ENCODE results near the gene TMEM164. TPM values are rescaled to one million over a fixed set of nuclear protein-coding genes. Genes with fewer than 3 reads are reported as not detected.

Gene TMEM164
- total and polyA plus RNA-seq, 2 of the 4 experiments (the other 2 are of a cell fraction): 6.3 to 7.1 TPM

- H3K4ac ChIP-seq (ENCODE audit: low read depth, low read length): no peak overlapping the region
- ChIA-PET POLR2A (ENCODE audit: unreplicated experiment) (no interaction called here), CTCF (no interaction called here)
- DNase-seq (no peak), ATAC-seq (ENCODE audit: low read depth) (no peak)
- H2BK15ac ChIP-seq (ENCODE audit: low read depth, low read length): no peak overlapping the region
- H3K23ac ChIP-seq (ENCODE audit: low read depth, low read length): no peak overlapping the region
- no peak overlapping the region for H2BK5ac ChIP-seq (ENCODE audit: low read depth, low read length, poor library complexity, severe bottlenecking)
- no peak overlapping the region for H3K14ac ChIP-seq (replicated peaks; ENCODE audit: low read depth, low read length)
- TF ChIP-seq CHD1 (IDR thresholded peaks at IDR 0.05; ENCODE audit: low read depth, low read length) (no peak), POLR2A (IDR thresholded peaks at IDR 0.05; ENCODE audit: low read depth, low read length) (no peak), USF2 (IDR thresholded peaks at IDR 0.05; ENCODE audit: low read depth, low read length) (no peak), NFE2L2 (IDR thresholded peaks at IDR 0.05; ENCODE audit: low read depth, low read length) (no peak), RCOR1 (IDR thresholded peaks at IDR 0.05; ENCODE audit: insufficient replicate concordance, low read length) (no peak), ELK1 (IDR thresholded peaks at IDR 0.05; ENCODE audit: borderline replicate concordance, low read depth, low read length) (no peak), CTCF (conservative IDR thresholded peaks at IDR 0.05; ENCODE audit: low read depth, low read length) (no peak), SMC3 (IDR thresholded peaks at IDR 0.05; ENCODE audit: low read depth, low read length) (no peak), FOS (IDR thresholded peaks at IDR 0.05; ENCODE audit: low read depth, low read length) (no peak), CEBPB (IDR thresholded peaks at IDR 0.05; ENCODE audit: low read depth, low read length) (no peak), RFX5 (IDR thresholded peaks at IDR 0.05; ENCODE audit: low read depth, low read length) (no peak), MAZ (IDR thresholded peaks at IDR 0.05; ENCODE audit: borderline replicate concordance, low read depth, low read length) (no peak), MXI1 (IDR thresholded peaks at IDR 0.05; ENCODE audit: borderline replicate concordance, low read depth, low read length) (no peak), RAD21 (IDR thresholded peaks at IDR 0.05; ENCODE audit: low read length) (no peak)
- H3K9me3 ChIP-seq (ENCODE audit: control insufficient read depth, insufficient read depth, low read length): no peaks in the 10 kb centered on the region
- no peak overlapping the region for H3K4me3 ChIP-seq (ENCODE audit: insufficient read depth, low read depth, low read length)
- 0 out of 2 replicates have a peak, but pooled peaks cover 2% of the 10 kb centered on the region for H3K36me3 ChIP-seq (ENCODE audit: control insufficient read depth, insufficient read depth, low read length)
- H2AK5ac ChIP-seq (ENCODE audit: low read depth, low read length): no peak overlapping the region
- no peaks in the 10 kb centered on the region for H3K4me1 ChIP-seq (ENCODE audit: control insufficient read depth, insufficient read depth, low read length)
- in situ Hi-C loops (cut with MboI; ENCODE audit: low sequenced_read_pairs): no loop called here
- no CpG with 5 or more reads among the region's 1 CpG for WGBS, 2 experiments (ENCODE audit: extremely low coverage in 2 of 2, insufficient read length in 1 of 2)
- H2BK20ac ChIP-seq (ENCODE audit: low read depth, low read length): no peak overlapping the region
- H4K91ac ChIP-seq (ENCODE audit: insufficient read depth, low read depth, low read length): no peak overlapping the region
- dilution Hi-C loops (cut with HindIII; ENCODE audit: low sequenced_read_pairs, unreplicated experiment): no loop called here
- no peak overlapping the region for H2BK120ac ChIP-seq (ENCODE audit: low read depth, low read length)
- BruUV-seq (replicated peaks): no TSS peak
- no peak overlapping the region for H3K4me2 ChIP-seq (ENCODE audit: low read depth, low read length)
- no peaks in the 10 kb centered on the region for H3K9me1 ChIP-seq (ENCODE audit: insufficient read depth, low read length)
- intact Hi-C loops (cut with micrococcal nuclease): no loop called here
- no peak overlapping the region for H4K5ac ChIP-seq (ENCODE audit: low read depth, low read length)
- no peaks in the 10 kb centered on the region for H3K79me1 ChIP-seq (ENCODE audit: low read depth in 1 of 2, low read length in 2 of 2)
- no peak overlapping the region for H4K8ac ChIP-seq (ENCODE audit: low read depth in 2 of 2, low read length in 2 of 2)
- H3K9ac ChIP-seq (ENCODE audit: low read depth, low read length): no peak overlapping the region
- no peak overlapping the region for H3K56ac ChIP-seq (ENCODE audit: extremely low read depth, insufficient read depth, low read length)
- no peak overlapping the region for H3K27ac ChIP-seq (ENCODE audit: insufficient read depth, low read length)
- H2AFZ ChIP-seq (replicated peaks; ENCODE audit: low read length, poor library complexity): no peak overlapping the region
- no peak overlapping the region for H3K18ac ChIP-seq (ENCODE audit: low read depth, low read length)
- H4K20me1 ChIP-seq (ENCODE audit: insufficient read depth, low read length): no peaks in the 10 kb centered on the region; the same call in 1 of the 2 replicates
- H2AK9ac ChIP-seq (replicated peaks; ENCODE audit: low read depth, low read length, poor library complexity): no peak overlapping the region
- peaks cover 2% of the 10 kb centered on the region; the same call in 1 of the 2 replicates for H3K27me3 ChIP-seq (ENCODE audit: control insufficient read depth, insufficient read depth, low read length)
Measured at GRCh38 chrX:110053453-110053852, 50.5 kb downstream of the TMEM164 start.

Data from IMR-90 (cell line).